CD4-positive, alpha-beta T cell (primary cell): Measurements from ENCODE around the gene ZNF12. TPM values are rescaled to one million over a fixed set of nuclear protein-coding genes. Genes with fewer than 3 reads are reported as not detected.

ENCODE experiments used
- ATAC-seq: fragments of 200-7000 bp; cut with Tn5 transposase; one replicate; pipeline ENCODE4 v1.10.0; 2022; ENCODE audit warnings: mild to moderate bottlenecking; ENCODE audit not compliant: poor library complexity
- CTCF ChIA-PET: fragments of 350-600 bp; sonication (Branson Sonifier 250); formaldehyde crosslinking; loops from one replicate; lab custom pipeline; 2021; ENCODE audit warnings: antibody characterized with exemption, inconsistent platforms; lab: Charles Lee
- POLR2A ChIA-PET: fragments of 350-600 bp; sonication (Branson Sonifier 250); formaldehyde crosslinking; loops from one replicate; lab custom pipeline; 2021; ENCODE audit warnings: antibody characterized with exemption, inconsistent platforms; lab: Charles Lee
- DNase-seq, 14 experiments: peaks; one replicate each; pipeline ENCODE4 v3.0.0-alpha.2; 2013 to 2020; ENCODE audit warnings: mixed read lengths in 2 of 14
- H3K27ac ChIP-seq, 2 donors: one replicate each; pipeline versions ENCODE4 v1.5.1 to v1.7.0; 2013; ENCODE audit warnings: low read length in 2 of 2, low read depth in 1 of 2, mild to moderate bottlenecking in 1 of 2
- H3K27me3 ChIP-seq, 2 experiments: 1 replicate in 1 of 2; 2 replicates in 1 of 2; pipeline versions ENCODE4 v1.6.1 to v1.7.0; 2013; ENCODE audit warnings: low read length in 2 of 2, control low read depth in 1 of 2, mild to moderate bottlenecking in 1 of 2, moderate library complexity in 1 of 2; ENCODE audit not compliant: insufficient read depth in 2 of 2, control insufficient read depth in 1 of 2
- H3K36me3 ChIP-seq: one replicate; pipeline ENCODE4 v1.6.1; 2013; ENCODE audit warnings: low read length, control low read depth; ENCODE audit not compliant: insufficient read depth
- H3K4me1 ChIP-seq: one replicate; pipeline ENCODE4 v1.6.1; 2013; ENCODE audit warnings: low read length, control low read depth; ENCODE audit not compliant: insufficient read depth
- H3K4me3 ChIP-seq: one replicate; pipeline ENCODE4 v1.5.1; 2013; ENCODE audit warnings: mild to moderate bottlenecking, low read length, moderate library complexity
- H3K9me3 ChIP-seq, 2 experiments: 1 replicate in 1 of 2; 2 replicates in 1 of 2; pipeline versions ENCODE4 v1.6.1 to v1.7.0; 2013; ENCODE audit warnings: low read length in 2 of 2, mild to moderate bottlenecking in 2 of 2, control low read depth in 1 of 2, moderate library complexity in 1 of 2; ENCODE audit not compliant: control insufficient read depth in 1 of 2, insufficient read depth in 1 of 2
- H3K27ac Mint-ChIP-seq: one replicate; pipeline ENCODE4 v1.8.0; 2020; ENCODE audit warnings: mixed read lengths
- H3K27me3 Mint-ChIP-seq: one replicate; pipeline ENCODE4 v1.8.0; 2021; ENCODE audit warnings: mixed read lengths
- H3K36me3 Mint-ChIP-seq: one replicate; pipeline ENCODE4 v1.8.0; 2021; ENCODE audit warnings: low read depth, mixed read lengths
- H3K4me1 Mint-ChIP-seq: one replicate; pipeline ENCODE4 v1.8.0; 2021; ENCODE audit warnings: low read depth, mixed read lengths
- H3K4me3 Mint-ChIP-seq: one replicate; pipeline ENCODE4 v1.8.0; 2020; ENCODE audit warnings: mild to moderate bottlenecking, mixed read lengths
- H3K9me3 Mint-ChIP-seq: one replicate; pipeline ENCODE4 v1.8.0; 2020; ENCODE audit warnings: mixed read lengths
- CTCF ChIP-seq: fragments of 200-600 bp; IDR thresholded peaks from one replicate; pipeline ENCODE4 v1.8.0; 2022; ENCODE audit warnings: antibody characterized with exemption, mild to moderate bottlenecking
- intact Hi-C, 2 experiments: fragments of 100-400 bp; cut with DNase I in 1 of 2; cut with micrococcal nuclease in 1 of 2; formaldehyde crosslinking; loops; one replicate each; pipeline versions ENCODE4 v1.15.1 to v1.9.0; 2023 to 2025; cut with DNase I, micrococcal nuclease
- total RNA-seq, 174 experiments: library from RNA in 2 of 174; stranded (reverse) in 2 of 174; gene quantifications; one replicate each; pipeline ENCODE4 v1.2.3 and lab custom pipeline; 2021 to 2026

ZNF12 gene
- total RNA-seq, 2 experiments from 2014 or later = 22.1 to 22.5 TPM

- TF ChIP-seq CTCF = no peak
- H3K4me3 Mint-ChIP-seq = no peak overlapping the region
- H3K9me3 Mint-ChIP-seq = no peaks in the 10 kb centered on the region
- peaks cover 0 to 58% of the 10 kb centered on the region in 2 experiments for H3K9me3 ChIP-seq
- no peak overlapping the region for H3K27ac Mint-ChIP-seq
- H3K4me3 ChIP-seq = no peak overlapping the region
- ATAC-seq = no peak
- no peaks in the 10 kb centered on the region for H3K4me1 Mint-ChIP-seq
- H3K27ac ChIP-seq = no peak overlapping the region
- no peaks in the 10 kb centered on the region for H3K27me3 Mint-ChIP-seq
- ChIA-PET CTCF (no interaction called here), POLR2A (no interaction called here)
- H3K36me3 Mint-ChIP-seq = peaks cover 68% of the 10 kb centered on the region
- no peaks in the 10 kb centered on the region for H3K4me1 ChIP-seq
- H3K27me3 ChIP-seq = no peaks in the 10 kb centered on the region
- intact Hi-C loops = no loop called here
- peak in 1 of 14 experiments; percentile 1 for DNase-seq
- peaks cover 57% of the 10 kb centered on the region for H3K36me3 ChIP-seq
These were observed 56.7 kb downstream of the ZNF12 start for GRCh38 chr7:6650086-6650485.

DNA sequence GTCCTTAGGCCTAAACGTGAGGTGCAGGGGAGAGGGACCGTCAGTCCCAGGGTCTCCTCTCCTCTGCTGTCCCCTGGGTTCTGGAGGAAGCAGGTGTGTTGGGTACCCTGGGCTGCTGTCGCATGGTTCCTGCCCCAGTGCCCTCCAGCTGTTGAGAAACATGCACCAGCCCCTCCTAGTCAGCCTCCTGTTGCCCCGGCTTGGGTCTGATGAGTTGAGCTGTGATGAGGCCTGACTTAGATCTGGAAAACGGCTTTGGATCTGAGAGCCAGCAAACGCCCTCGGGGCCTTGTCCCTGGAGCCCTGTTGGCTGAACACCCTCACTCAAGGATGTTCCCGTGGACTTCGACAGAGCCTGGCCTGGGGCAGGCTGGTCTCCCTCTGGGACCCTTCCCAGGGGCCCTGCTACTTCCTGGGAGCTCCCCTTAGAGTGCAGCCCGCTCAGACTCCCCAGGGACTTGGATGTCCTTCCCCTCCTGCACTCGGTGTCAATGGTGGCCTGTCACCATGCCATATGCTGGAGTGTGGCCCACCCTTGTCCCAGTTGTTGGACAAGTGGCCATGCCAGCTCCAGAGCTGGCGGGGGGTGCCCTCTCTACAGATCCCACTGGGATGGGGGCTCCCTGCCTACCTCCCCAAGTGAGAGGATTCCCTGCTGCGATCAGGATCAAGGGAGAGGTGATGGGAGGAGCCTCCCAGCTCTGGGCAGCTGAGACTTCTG lies 57.3 kb downstream of the ZNF12 start:
- peak in 1 of 14 experiments; percentile 2 for DNase-seq

DNA sequence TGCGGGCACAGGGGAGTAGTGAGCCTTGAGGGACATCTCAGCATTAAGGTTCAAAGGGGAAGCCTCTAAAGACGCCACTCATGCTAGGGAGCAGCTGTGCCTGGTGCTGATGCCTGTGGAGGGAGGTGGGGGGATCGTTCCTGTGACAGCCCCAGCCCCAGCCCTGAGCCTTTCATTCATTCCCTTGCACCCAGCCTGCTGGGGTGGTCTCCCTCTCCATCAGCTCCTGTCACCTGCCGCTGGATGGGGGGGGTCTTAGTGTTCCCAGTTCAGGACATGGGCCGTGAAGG lies 58.0 kb downstream of the ZNF12 start:
- ChIA-PET CTCF (no interaction called here), POLR2A (no interaction called here)
- Mint-ChIP-seq H3K27ac (no peak overlapping the region), H3K36me3 (peaks cover 77% of the 10 kb centered on the region), H3K9me3 (no peaks in the 10 kb centered on the region), H3K4me1 (no peaks in the 10 kb centered on the region), H3K4me3 (no peak overlapping the region), H3K27me3 (no peaks in the 10 kb centered on the region)
- H3K9me3 ChIP-seq = peaks cover 0 to 58% of the 10 kb centered on the region in 2 experiments
- H3K27ac ChIP-seq = no peak overlapping the region
- ATAC-seq = no peak
- H3K4me1 ChIP-seq = no peaks in the 10 kb centered on the region
- intact Hi-C loops = no loop called here
- no peak for TF ChIP-seq CTCF
- no peak for DNase-seq
- H3K27me3 ChIP-seq = no peaks in the 10 kb centered on the region
- H3K36me3 ChIP-seq = peaks cover 65% of the 10 kb centered on the region
- H3K4me3 ChIP-seq = no peak overlapping the region

More for the DNA sequence above, 57.3 kb downstream of the ZNF12 start:
- H3K4me3 Mint-ChIP-seq = no peak overlapping the region
- Histone ChIP-seq H3K9me3 (peaks cover 0 to 58% of the 10 kb centered on the region in 2 experiments), H3K4me3 (no peak overlapping the region), H3K27me3 (no peaks in the 10 kb centered on the region), H3K4me1 (no peaks in the 10 kb centered on the region), H3K36me3 (peaks cover 58% of the 10 kb centered on the region), H3K27ac (no peak overlapping the region)
- intact Hi-C loops = no loop called here
- ChIA-PET CTCF (no interaction called here), POLR2A (no interaction called here)
- H3K9me3 Mint-ChIP-seq = no peaks in the 10 kb centered on the region
- H3K4me1 Mint-ChIP-seq = no peaks in the 10 kb centered on the region
- no peak for ATAC-seq
- peaks cover 70% of the 10 kb centered on the region for H3K36me3 Mint-ChIP-seq
- no peak for TF ChIP-seq CTCF
- no peaks in the 10 kb centered on the region for H3K27me3 Mint-ChIP-seq
- H3K27ac Mint-ChIP-seq = no peak overlapping the region
